ENCODE results near the gene LNP1. TPM values are rescaled to one million over a fixed set of nuclear protein-coding genes. Genes with fewer than 3 reads are reported as not detected.
"Not testable (repeated sequence)": the region's sequence is repeated elsewhere in the genome, so short reads cannot be mapped to it uniquely, and the experiment has no call there.

The LNP1 gene
- total RNA-seq, 4 donors from 2014 or later: 0.64 to 0.97 (median 0.76) TPM; not detected in 1

DNA sequence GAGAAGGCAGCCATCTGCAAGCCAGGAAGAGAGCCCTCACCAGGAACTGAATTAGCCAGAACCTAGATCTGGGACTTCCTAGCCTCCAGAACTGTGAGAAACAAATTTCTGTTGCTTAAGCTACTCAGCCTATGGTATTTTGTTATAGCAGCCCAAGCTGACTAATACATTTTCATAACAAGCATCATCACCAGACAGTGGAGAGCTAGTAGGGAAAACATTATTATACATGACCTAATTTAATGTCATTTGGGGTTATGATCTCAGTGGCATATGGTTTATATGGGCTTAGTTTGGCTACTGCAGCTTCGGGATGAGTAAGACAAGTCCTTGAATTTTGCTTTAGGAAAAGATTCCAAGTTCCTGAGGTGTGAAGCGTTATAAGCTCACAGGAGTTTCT lies 35.6 kb downstream of the LNP1 start:
- Histone ChIP-seq H3K9me3 (no peaks in the 10 kb centered on the region), H3K4me3 (no peak overlapping the region), H3K4me1 (no peaks in the 10 kb centered on the region), H3K27ac (no peak overlapping the region), H3K36me3 (no peaks in the 10 kb centered on the region), H3K27me3 (no peaks in the 10 kb centered on the region)
- 98% methylated on average over 2 of the region's 2 CpGs for WGBS
- DNase-seq (ENCODE audit: low spot score in 2 of 2): no peak
- TF ChIP-seq POLR2A (IDR thresholded peaks at IDR 0.05) (no peak), EP300 (IDR thresholded peaks at IDR 0.05) (no peak), POLR2AphosphoS5 (IDR thresholded peaks at IDR 0.05) (no peak)
- TF ChIP-seq, protein P1, sequence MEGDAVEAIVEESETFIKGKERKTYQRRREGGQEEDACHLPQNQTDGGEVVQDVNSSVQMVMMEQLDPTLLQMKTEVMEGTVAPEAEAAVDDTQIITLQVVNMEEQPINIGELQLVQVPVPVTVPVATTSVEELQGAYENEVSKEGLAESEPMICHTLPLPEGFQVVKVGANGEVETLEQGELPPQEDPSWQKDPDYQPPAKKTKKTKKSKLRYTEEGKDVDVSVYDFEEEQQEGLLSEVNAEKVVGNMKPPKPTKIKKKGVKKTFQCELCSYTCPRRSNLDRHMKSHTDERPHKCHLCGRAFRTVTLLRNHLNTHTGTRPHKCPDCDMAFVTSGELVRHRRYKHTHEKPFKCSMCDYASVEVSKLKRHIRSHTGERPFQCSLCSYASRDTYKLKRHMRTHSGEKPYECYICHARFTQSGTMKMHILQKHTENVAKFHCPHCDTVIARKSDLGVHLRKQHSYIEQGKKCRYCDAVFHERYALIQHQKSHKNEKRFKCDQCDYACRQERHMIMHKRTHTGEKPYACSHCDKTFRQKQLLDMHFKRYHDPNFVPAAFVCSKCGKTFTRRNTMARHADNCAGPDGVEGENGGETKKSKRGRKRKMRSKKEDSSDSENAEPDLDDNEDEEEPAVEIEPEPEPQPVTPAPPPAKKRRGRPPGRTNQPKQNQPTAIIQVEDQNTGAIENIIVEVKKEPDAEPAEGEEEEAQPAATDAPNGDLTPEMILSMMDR (IDR thresholded peaks at IDR 0.05): no peak

DNA sequence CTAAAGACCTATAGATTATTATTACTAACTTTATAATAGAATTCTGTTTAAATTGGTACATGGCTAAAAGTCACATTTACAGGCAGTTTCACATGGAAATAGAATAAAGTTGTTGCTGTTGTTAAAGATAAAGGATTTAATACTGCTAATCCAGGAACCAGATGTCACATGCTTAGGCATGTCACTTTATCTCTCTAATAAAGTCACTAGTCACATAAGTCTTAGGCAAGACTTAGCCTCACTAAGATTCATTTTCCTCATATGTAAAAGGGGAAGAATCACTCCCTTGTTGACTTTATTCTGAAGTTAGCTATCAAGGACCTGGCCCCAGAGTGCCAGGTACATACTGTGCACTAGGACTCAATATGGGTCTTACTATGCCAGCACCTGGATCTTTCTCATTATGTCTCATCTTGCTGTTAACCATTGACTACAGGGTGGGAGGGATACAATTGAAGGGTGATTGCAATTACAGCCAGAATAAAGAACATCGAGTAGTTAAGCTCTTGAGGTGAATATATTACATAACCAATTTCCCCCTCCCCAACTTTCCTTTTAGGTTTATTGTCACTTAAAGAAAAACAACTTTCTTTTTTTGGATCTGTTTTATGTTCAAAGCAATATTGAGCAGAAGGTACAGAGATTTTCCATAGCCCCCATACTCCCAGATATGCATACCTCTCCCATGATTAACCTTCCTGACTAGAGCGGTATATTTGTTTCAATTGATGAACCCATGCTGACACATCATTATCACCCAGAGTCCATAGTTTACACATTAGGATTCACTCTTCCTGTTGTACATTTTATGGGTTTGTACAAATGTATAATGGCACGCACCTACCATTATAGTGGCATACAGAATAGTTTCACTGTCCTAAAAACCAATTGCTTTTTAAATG lies 36.6 kb downstream of the LNP1 start:
- no peaks in the 10 kb centered on the region for H3K4me1 ChIP-seq
- no peaks in the 10 kb centered on the region for H3K36me3 ChIP-seq
- no peaks in the 10 kb centered on the region for H3K9me3 ChIP-seq
- no peak overlapping the region for H3K27ac ChIP-seq
- no peak overlapping the region for H3K4me3 ChIP-seq
- no peaks in the 10 kb centered on the region for H3K27me3 ChIP-seq
- no peak for DNase-seq (ENCODE audit: low spot score in 2 of 2)
- 92% methylated on average over 3 of the region's 3 CpGs for WGBS
- TF ChIP-seq POLR2A (IDR thresholded peaks at IDR 0.05) (no peak), EP300 (IDR thresholded peaks at IDR 0.05) (no peak), POLR2AphosphoS5 (IDR thresholded peaks at IDR 0.05) (no peak)
- TF ChIP-seq, protein P1 (IDR thresholded peaks at IDR 0.05): no peak

DNA sequence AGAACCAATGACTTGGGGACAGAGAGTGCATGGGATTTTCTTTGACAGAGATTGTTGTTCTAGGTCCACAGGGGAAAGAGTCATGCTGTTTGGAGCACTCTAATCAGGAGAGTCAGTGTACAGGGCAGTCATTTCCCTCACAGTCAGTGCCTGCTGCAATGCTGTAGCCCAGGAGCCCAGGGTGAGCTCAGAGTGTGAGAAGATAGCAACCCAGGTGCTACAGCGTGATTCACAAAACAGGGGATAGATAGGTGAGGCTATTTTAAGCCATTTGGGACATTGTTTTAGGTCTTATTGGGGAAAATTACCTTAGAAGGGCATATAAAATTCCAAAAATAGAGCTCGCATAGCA lies 37.3 kb downstream of the LNP1 start:
- Histone ChIP-seq H3K9me3 (no peaks in the 10 kb centered on the region), H3K27me3 (no peaks in the 10 kb centered on the region), H3K27ac (no peak overlapping the region), H3K4me3 (no peak overlapping the region), H3K36me3 (no peaks in the 10 kb centered on the region), H3K4me1 (no peaks in the 10 kb centered on the region)
- DNase-seq (ENCODE audit: low spot score in 2 of 2): no peak
- TF ChIP-seq POLR2A (IDR thresholded peaks at IDR 0.05) (no peak), EP300 (IDR thresholded peaks at IDR 0.05) (no peak), POLR2AphosphoS5 (IDR thresholded peaks at IDR 0.05) (no peak)
- TF ChIP-seq, protein P1 (IDR thresholded peaks at IDR 0.05): no peak
- WGBS: 99% methylated on average over 2 of the region's 2 CpGs

DNA sequence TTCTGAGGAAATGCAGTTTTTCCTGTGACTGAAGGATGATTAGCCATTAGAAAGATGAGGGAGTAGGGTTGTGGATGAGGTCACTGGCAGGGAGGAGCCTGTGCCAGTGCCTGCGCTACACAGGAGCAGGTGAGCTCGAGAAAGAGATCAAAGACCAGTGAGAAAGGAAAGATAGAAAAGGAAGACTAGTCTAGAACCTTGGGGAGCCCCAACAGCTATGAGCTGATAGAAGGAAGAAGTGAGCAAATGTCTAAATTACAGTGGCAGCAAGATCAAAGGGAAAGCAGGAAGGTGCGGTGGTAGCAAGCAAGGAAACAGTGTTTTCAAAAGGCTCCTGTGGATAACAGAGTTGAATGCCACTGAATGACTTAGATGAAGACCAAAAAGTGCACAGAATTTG lies 39.6 kb downstream of the LNP1 start:
- no peak for TF ChIP-seq POLR2A (IDR thresholded peaks at IDR 0.05)
- TF ChIP-seq, protein P1 (IDR thresholded peaks at IDR 0.05): no peak
- no peak for TF ChIP-seq POLR2AphosphoS5 (IDR thresholded peaks at IDR 0.05)
- TF ChIP-seq EP300 (IDR thresholded peaks at IDR 0.05): no peak
- Histone ChIP-seq H3K36me3 (no peaks in the 10 kb centered on the region), H3K4me3 (no peak overlapping the region), H3K4me1 (no peaks in the 10 kb centered on the region), H3K27ac (no peak overlapping the region), H3K9me3 (no peaks in the 10 kb centered on the region), H3K27me3 (no peaks in the 10 kb centered on the region)
- WGBS: 80% methylated on average over 3 of the region's 3 CpGs
- DNase-seq (ENCODE audit: low spot score in 2 of 2): no peak

DNA sequence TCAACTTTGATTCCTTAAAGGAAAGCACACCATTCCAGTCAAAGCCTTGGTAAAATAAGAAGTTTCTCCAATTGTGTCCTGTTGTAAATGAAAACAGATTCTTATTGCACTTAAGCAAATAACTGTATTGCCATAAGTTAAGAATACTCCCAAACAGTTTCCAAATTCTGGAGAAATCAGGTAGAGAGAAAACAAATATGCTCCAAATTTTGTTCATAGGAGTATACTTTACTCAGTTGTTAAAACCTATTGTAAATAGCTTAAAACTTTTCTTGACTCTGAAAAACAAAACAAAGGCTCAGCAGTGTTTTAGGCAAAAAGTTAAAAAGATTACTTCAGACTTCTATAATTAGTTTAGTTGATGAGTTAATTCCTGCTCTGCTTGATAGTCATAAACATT lies 42.4 kb downstream of the LNP1 start:
- TF ChIP-seq, protein P1 (IDR thresholded peaks at IDR 0.05): no peak
- no peak for TF ChIP-seq POLR2AphosphoS5 (IDR thresholded peaks at IDR 0.05)
- no peak for TF ChIP-seq POLR2A (IDR thresholded peaks at IDR 0.05)
- TF ChIP-seq EP300 (IDR thresholded peaks at IDR 0.05): no peak
- Histone ChIP-seq H3K4me1 (no peaks in the 10 kb centered on the region), H3K27ac (no peak overlapping the region), H3K36me3 (no peaks in the 10 kb centered on the region), H3K4me3 (no peak overlapping the region), H3K27me3 (no peaks in the 10 kb centered on the region), H3K9me3 (no peaks in the 10 kb centered on the region)
- no peak for DNase-seq (ENCODE audit: low spot score in 2 of 2)

DNA sequence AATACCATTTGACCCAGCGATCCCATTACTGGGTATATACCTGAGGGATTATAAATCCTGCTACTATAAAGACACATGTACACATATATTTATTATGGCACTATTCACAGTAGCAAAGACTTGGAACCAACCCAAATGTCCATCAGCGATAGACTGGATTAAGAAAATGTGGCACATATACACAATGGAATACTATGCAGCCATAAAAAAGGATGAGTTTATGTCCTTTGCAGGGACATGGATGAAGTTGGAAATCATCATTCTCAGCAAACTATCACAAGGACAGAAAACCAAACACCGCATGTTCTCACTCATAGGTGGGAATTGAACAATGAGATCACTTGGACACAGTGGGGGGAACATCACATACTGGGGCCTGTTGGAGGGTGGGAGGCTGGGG lies 45.7 kb downstream of the LNP1 start:
- 97% methylated on average over 3 of the region's 3 CpGs for WGBS
- not testable (repeated sequence) for H3K27ac ChIP-seq; H3K4me1 ChIP-seq; H3K4me3 ChIP-seq; H3K36me3 ChIP-seq; DNase-seq (ENCODE audit: low spot score in 2 of 2); H3K27me3 ChIP-seq; H3K9me3 ChIP-seq
